ENCODE results near the gene ACO2. TPM values are rescaled to one million over a fixed set of nuclear protein-coding genes. Genes with fewer than 3 reads are reported as not detected.
A peak's percentile ranks its signal among the peaks of the same experiment; 100 is the strongest.

Gene ACO2
- total and polyA plus RNA-seq, 10 of the 15 experiments (the other 5 are each of a cell fraction or from before 2014, with no cell fraction given), result 21.4 to 214 (median 88.5) TPM

DNA sequence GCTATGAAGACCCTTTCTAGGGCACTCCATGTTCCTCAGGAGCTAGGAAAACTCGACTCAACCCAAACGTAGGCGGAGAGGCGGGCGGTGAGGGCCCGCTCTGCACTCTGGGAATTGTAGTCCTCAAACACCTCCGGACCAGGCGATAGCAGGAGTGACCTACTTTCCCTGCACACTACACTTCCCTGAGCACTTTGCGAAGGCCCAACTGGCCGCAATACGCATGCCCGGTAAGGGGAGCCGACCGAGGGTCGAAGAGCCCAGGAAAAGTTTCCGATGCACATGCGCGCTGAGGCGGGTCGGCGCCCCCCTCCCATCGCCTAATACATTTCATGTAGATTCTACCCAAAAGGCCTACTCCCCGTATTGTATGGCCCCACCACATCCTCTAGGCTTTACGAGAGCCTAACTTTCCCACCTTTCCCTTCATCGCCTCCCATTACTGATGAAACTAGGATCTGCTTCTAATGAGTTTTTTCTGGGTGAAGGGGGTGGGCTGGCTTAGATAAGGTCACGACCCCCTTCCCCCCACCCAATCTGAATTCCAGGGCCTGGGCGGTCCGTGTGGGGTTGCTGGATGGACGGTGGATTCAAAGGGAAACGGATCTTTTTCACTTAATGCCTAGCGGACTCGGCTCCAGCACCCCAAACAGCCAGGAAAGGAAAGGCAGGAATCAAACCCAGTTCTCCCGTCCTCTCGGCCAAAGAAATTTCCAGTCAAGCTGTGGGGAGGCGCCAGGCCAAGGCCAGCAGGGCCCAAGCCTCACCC is 24.4 kb upstream of the ACO2 start (continued):
- TF ChIP-seq, protein P1, sequence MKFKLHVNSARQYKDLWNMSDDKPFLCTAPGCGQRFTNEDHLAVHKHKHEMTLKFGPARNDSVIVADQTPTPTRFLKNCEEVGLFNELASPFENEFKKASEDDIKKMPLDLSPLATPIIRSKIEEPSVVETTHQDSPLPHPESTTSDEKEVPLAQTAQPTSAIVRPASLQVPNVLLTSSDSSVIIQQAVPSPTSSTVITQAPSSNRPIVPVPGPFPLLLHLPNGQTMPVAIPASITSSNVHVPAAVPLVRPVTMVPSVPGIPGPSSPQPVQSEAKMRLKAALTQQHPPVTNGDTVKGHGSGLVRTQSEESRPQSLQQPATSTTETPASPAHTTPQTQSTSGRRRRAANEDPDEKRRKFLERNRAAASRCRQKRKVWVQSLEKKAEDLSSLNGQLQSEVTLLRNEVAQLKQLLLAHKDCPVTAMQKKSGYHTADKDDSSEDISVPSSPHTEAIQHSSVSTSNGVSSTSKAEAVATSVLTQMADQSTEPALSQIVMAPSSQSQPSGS (IDR thresholded peaks at IDR 0.05; ENCODE audit: low read length), result no peak
- TF ChIP-seq ZNF207 (IDR thresholded peaks at IDR 0.05; ENCODE audit: borderline replicate concordance) (no peak), GATAD2B (conservative IDR thresholded peaks at IDR 0.05; ENCODE audit: low read depth) (peak; percentile 46; the same call in 1 of the 2 replicates), CBFB (IDR thresholded peaks at IDR 0.05; ENCODE audit: low read depth) (no peak), ZNF384 (IDR thresholded peaks at IDR 0.05; ENCODE audit: borderline replicate concordance, low read depth, low read length) (no peak), MYB (IDR thresholded peaks at IDR 0.05; ENCODE audit: borderline replicate concordance, low read depth, low read length) (no peak), GABPA (IDR thresholded peaks at IDR 0.05; ENCODE audit: low read depth) (no peak), KAT2A (conservative IDR thresholded peaks at IDR 0.05; ENCODE audit: control insufficient read depth, low read depth, low read length) (no peak), SIX5 (IDR thresholded peaks at IDR 0.05; ENCODE audit: low read depth, low read length, severe bottlenecking) (peak; percentile 87), POLR2AphosphoS2 (IDR thresholded peaks at IDR 0.05; ENCODE audit: low read depth, low read length) (0 out of 2 replicates have a peak, but pooled peaks have one; percentile 35), SIN3A (IDR thresholded peaks at IDR 0.05; ENCODE audit: low read depth, low read length) (no peak), SUPT20H (IDR thresholded peaks at IDR 0.05; ENCODE audit: borderline replicate concordance, control insufficient read depth, low read depth, low read length) (no peak), CBX3 (IDR thresholded peaks at IDR 0.05; ENCODE audit: borderline replicate concordance, low read depth) (no peak)
- TF ChIP-seq, protein P2, sequence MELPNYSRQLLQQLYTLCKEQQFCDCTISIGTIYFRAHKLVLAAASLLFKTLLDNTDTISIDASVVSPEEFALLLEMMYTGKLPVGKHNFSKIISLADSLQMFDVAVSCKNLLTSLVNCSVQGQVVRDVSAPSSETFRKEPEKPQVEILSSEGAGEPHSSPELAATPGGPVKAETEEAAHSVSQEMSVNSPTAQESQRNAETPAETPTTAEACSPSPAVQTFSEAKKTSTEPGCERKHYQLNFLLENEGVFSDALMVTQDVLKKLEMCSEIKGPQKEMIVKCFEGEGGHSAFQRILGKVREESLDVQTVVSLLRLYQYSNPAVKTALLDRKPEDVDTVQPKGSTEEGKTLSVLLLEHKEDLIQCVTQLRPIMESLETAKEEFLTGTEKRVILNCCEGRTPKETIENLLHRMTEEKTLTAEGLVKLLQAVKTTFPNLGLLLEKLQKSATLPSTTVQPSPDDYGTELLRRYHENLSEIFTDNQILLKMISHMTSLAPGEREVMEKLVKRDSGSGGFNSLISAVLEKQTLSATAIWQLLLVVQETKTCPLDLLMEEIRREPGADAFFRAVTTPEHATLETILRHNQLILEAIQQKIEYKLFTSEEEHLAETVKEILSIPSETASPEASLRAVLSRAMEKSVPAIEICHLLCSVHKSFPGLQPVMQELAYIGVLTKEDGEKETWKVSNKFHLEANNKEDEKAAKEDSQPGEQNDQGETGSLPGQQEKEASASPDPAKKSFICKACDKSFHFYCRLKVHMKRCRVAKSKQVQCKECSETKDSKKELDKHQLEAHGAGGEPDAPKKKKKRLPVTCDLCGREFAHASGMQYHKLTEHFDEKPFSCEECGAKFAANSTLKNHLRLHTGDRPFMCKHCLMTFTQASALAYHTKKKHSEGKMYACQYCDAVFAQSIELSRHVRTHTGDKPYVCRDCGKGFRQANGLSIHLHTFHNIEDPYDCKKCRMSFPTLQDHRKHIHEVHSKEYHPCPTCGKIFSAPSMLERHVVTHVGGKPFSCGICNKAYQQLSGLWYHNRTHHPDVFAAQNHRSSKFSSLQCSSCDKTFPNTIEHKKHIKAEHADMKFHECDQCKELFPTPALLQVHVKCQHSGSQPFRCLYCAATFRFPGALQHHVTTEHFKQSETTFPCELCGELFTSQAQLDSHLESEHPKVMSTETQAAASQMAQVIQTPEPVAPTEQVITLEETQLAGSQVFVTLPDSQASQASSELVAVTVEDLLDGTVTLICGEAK (IDR thresholded peaks at IDR 0.05; ENCODE audit: borderline replicate concordance), result peak; percentile 20; the same call in 1 of the 2 replicates
- TF ChIP-seq, protein P3, sequence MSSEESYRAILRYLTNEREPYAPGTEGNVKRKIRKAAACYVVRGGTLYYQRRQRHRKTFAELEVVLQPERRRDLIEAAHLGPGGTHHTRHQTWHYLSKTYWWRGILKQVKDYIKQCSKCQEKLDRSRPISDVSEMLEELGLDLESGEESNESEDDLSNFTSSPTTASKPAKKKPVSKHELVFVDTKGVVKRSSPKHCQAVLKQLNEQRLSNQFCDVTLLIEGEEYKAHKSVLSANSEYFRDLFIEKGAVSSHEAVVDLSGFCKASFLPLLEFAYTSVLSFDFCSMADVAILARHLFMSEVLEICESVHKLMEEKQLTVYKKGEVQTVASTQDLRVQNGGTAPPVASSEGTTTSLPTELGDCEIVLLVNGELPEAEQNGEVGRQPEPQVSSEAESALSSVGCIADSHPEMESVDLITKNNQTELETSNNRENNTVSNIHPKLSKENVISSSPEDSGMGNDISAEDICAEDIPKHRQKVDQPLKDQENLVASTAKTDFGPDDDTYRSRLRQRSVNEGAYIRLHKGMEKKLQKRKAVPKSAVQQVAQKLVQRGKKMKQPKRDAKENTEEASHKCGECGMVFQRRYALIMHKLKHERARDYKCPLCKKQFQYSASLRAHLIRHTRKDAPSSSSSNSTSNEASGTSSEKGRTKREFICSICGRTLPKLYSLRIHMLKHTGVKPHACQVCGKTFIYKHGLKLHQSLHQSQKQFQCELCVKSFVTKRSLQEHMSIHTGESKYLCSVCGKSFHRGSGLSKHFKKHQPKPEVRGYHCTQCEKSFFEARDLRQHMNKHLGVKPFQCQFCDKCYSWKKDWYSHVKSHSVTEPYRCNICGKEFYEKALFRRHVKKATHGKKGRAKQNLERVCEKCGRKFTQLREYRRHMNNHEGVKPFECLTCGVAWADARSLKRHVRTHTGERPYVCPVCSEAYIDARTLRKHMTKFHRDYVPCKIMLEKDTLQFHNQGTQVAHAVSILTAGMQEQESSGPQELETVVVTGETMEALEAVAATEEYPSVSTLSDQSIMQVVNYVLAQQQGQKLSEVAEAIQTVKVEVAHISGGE (CRISPR knock-in tag; IDR thresholded peaks at IDR 0.05), result no peak
- TF ChIP-seq, protein P4, sequence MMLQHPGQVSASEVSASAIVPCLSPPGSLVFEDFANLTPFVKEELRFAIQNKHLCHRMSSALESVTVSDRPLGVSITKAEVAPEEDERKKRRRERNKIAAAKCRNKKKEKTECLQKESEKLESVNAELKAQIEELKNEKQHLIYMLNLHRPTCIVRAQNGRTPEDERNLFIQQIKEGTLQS (IDR thresholded peaks at IDR 0.05; ENCODE audit: borderline replicate concordance, extremely low read depth, low read depth, low read length), result no peak
- TF ChIP-seq, protein P5, sequence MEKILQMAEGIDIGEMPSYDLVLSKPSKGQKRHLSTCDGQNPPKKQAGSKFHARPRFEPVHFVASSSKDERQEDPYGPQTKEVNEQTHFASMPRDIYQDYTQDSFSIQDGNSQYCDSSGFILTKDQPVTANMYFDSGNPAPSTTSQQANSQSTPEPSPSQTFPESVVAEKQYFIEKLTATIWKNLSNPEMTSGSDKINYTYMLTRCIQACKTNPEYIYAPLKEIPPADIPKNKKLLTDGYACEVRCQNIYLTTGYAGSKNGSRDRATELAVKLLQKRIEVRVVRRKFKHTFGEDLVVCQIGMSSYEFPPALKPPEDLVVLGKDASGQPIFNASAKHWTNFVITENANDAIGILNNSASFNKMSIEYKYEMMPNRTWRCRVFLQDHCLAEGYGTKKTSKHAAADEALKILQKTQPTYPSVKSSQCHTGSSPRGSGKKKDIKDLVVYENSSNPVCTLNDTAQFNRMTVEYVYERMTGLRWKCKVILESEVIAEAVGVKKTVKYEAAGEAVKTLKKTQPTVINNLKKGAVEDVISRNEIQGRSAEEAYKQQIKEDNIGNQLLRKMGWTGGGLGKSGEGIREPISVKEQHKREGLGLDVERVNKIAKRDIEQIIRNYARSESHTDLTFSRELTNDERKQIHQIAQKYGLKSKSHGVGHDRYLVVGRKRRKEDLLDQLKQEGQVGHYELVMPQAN (conservative IDR thresholded peaks at IDR 0.05), result peak; percentile 53; the same call in 1 of the 2 replicates

All from GM12878 (cell line).